ENCODE results near the gene MYCBP. TPM values are rescaled to one million over a fixed set of nuclear protein-coding genes. Genes with fewer than 3 reads are reported as not detected.

The MYCBP gene
- total RNA-seq, 1 donor from 2014 or later: 0.64 TPM

DNA sequence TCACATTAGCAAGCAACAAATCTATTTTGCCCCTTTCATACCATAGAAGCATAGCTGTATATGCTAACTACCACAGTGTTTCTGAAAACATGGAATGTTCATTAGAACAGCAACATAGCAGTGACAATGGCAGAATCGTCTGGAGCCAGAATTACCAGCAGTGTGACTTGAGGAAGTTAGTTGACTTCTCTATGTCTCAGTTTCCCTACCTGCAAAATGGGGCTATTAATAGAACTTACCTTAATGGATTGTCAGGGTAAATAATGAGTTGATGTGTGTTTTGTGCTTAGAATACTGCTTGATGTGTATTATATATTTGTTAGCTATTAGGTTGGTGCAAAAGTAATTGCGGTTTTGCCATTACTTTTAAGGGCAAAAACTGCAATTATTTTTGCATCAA is 23.0 kb upstream of the MYCBP start:
- TF ChIP-seq, protein P1, sequence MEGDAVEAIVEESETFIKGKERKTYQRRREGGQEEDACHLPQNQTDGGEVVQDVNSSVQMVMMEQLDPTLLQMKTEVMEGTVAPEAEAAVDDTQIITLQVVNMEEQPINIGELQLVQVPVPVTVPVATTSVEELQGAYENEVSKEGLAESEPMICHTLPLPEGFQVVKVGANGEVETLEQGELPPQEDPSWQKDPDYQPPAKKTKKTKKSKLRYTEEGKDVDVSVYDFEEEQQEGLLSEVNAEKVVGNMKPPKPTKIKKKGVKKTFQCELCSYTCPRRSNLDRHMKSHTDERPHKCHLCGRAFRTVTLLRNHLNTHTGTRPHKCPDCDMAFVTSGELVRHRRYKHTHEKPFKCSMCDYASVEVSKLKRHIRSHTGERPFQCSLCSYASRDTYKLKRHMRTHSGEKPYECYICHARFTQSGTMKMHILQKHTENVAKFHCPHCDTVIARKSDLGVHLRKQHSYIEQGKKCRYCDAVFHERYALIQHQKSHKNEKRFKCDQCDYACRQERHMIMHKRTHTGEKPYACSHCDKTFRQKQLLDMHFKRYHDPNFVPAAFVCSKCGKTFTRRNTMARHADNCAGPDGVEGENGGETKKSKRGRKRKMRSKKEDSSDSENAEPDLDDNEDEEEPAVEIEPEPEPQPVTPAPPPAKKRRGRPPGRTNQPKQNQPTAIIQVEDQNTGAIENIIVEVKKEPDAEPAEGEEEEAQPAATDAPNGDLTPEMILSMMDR (IDR thresholded peaks at IDR 0.05): no peak
- Histone ChIP-seq H3K27ac (no peak overlapping the region), H3K4me1 (no peaks in the 10 kb centered on the region), H3K9me3 (no peaks in the 10 kb centered on the region), H3K36me3 (no peaks in the 10 kb centered on the region), H3K27me3 (no peaks in the 10 kb centered on the region), H3K4me3 (no peak overlapping the region)
- no peak for DNase-seq (ENCODE audit: low spot score in 2 of 2)
- intact Hi-C loops (cut with DNase I): no loop called here

DNA sequence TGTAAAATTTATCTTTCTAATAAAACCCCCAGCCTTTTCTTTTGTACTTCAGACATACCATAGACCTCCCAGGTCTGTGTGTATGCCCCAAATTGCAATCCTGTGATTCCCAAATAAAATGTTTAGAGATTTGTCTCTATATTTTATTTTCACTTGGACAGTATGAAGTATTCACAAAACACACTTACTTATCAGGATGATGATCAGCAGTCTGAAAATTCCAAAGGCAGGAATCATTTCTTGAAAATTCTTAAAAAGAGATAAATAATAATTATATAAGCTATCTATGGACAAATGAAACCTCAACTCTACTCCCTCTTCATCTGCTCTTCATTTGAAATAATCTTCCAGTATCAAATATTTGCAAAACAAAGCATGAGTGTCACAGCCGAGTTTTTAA is 19.8 kb upstream of the MYCBP start:
- Histone ChIP-seq H3K27ac (no peak overlapping the region), H3K4me1 (no peaks in the 10 kb centered on the region), H3K27me3 (no peaks in the 10 kb centered on the region), H3K9me3 (no peaks in the 10 kb centered on the region), H3K36me3 (no peaks in the 10 kb centered on the region), H3K4me3 (no peak overlapping the region)
- TF ChIP-seq, protein P1 (IDR thresholded peaks at IDR 0.05): no peak
- no peak for DNase-seq (ENCODE audit: low spot score in 2 of 2)
- intact Hi-C loops (cut with DNase I): no loop called here

- H3K4me3 ChIP-seq: no peak overlapping the region
- intact Hi-C loops (cut with DNase I): no loop called here
- no peaks in the 10 kb centered on the region for H3K36me3 ChIP-seq
- no peaks in the 10 kb centered on the region for H3K27me3 ChIP-seq
- TF ChIP-seq, protein P1 (IDR thresholded peaks at IDR 0.05): no peak
- DNase-seq (ENCODE audit: low spot score in 2 of 2): no peak
- no peaks in the 10 kb centered on the region for H3K9me3 ChIP-seq
- no peaks in the 10 kb centered on the region for H3K4me1 ChIP-seq
- no peak overlapping the region for H3K27ac ChIP-seq
Measured at GRCh38 chr1:38891753-38892152, 18.6 kb upstream of the MYCBP start.

- H3K4me3 ChIP-seq: no peak overlapping the region
- TF ChIP-seq, protein P1 (IDR thresholded peaks at IDR 0.05): no peak
- no peak for DNase-seq (ENCODE audit: low spot score in 2 of 2)
- no peaks in the 10 kb centered on the region for H3K36me3 ChIP-seq
- H3K27me3 ChIP-seq: no peaks in the 10 kb centered on the region
- H3K9me3 ChIP-seq: no peaks in the 10 kb centered on the region
- H3K4me1 ChIP-seq: no peaks in the 10 kb centered on the region
- intact Hi-C loops (cut with DNase I): no loop called here
- H3K27ac ChIP-seq: no peak overlapping the region
Measured at GRCh38 chr1:38889589-38889988, 16.4 kb upstream of the MYCBP start.

GRCh38 chr1:38888423-38889333 is 15.5 kb upstream of the MYCBP start:
- Histone ChIP-seq H3K4me1 (no peaks in the 10 kb centered on the region), H3K4me3 (no peak overlapping the region), H3K9me3 (no peaks in the 10 kb centered on the region), H3K36me3 (no peaks in the 10 kb centered on the region), H3K27me3 (no peaks in the 10 kb centered on the region), H3K27ac (no peak overlapping the region)
- TF ChIP-seq, protein P1 (IDR thresholded peaks at IDR 0.05): no peak
- intact Hi-C loops (cut with DNase I): no loop called here
- no peak for DNase-seq (ENCODE audit: low spot score in 2 of 2)

Measured in ascending aorta (tissue), 2 donors.